Stimulated activated memory B cell treated with anti-CD40 and anti-IgM and Interleukin-4, amounts not matched to agents 10 μg/mL and 1 μg/mL and 100 μg/mL, for 72 hours (primary cell): Measurements from ENCODE around the gene KCNE2.

Experiments used
- ATAC-seq: fragments of 150-1000 bp; cut with Tn5 transposase; 2 replicates; pipeline ENCODE4 v1.10.0; 2021
- H3K27ac Mint-ChIP-seq: one replicate; pipeline ENCODE4 v1.8.0; 2022; ENCODE audit warnings: mild to moderate bottlenecking, mixed read lengths
- H3K27me3 Mint-ChIP-seq: one replicate; pipeline ENCODE4 v1.8.0; 2022; ENCODE audit warnings: mixed read lengths
- H3K36me3 Mint-ChIP-seq: one replicate; pipeline ENCODE4 v1.8.0; 2022; ENCODE audit warnings: mixed read lengths
- H3K4me1 Mint-ChIP-seq: one replicate; pipeline ENCODE4 v1.8.0; 2022; ENCODE audit warnings: mixed read lengths
- H3K4me3 Mint-ChIP-seq: one replicate; pipeline ENCODE4 v1.8.0; 2022; ENCODE audit warnings: mild to moderate bottlenecking, moderate library complexity, mixed read lengths
- H3K9me3 Mint-ChIP-seq: one replicate; pipeline ENCODE4 v1.8.0; 2022; ENCODE audit warnings: mixed read lengths

KCNE2 gene

DNA sequence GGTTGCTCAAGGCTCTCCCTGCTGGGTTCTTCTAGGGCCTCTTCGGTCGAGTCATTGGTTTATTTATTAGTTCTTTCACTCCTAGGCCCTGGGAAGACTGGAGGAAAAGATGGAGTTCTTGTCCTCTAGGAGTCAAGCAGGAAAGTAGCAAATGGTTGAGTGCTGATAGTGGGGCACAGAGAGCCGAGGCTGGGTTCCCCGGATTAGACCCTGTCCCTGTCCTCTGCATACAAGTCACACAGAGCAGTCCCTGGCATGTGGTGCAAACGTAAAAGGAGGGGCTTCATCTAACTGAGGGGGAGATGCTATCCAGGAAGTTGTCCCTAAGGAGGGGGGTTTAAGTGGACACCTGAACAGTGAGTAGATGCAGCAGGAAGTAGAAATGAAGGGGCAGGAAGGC, 19.2 kb upstream of the KCNE2 start:
- Mint-ChIP-seq H3K27me3 (peaks cover 32% of the 10 kb centered on the region), H3K27ac (no peak overlapping the region), H3K36me3 (no peaks in the 10 kb centered on the region), H3K4me1 (peaks cover 7% of the 10 kb centered on the region), H3K4me3 (no peak overlapping the region), H3K9me3 (no peaks in the 10 kb centered on the region)
- no peak for ATAC-seq

DNA sequence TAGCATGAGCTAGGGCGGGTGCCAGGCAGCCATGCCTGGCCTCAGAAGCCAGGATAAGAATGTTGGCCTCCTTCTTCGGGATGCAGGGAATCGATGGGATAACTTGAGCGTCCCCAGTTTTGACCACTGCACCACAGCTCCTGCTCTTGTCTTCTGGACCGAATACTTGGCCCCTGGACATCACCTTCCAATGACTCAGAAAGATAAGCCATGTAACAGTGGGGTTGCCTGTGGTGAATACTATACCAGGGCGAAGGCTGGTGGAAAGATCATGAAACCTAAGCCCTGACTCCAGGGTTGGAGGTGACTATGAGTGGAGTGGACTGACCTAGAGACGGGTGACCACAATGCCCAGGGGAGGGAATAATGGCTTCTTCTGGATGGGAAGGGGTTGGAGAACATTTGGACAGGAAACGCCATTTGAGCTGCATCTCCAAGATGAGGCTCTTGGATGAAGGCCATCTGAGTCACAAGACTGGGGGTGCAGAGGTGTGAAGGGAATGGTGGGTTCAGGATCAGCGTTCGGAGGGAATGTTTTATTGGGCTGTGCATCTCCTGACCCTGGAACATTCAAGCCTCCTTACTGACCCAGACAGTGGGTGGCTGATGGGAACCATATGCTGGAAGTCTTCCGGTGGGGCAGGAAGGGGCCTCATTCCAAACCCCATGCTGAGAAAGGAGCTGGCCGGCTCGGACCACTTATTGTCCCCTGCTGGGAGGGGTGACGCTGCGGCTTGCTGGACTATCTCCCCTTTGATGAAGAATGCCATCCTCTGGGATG, 18.5 kb upstream of the KCNE2 start:
- H3K27ac Mint-ChIP-seq, result no peak overlapping the region
- H3K36me3 Mint-ChIP-seq, result no peaks in the 10 kb centered on the region
- peaks cover 7% of the 10 kb centered on the region for H3K4me1 Mint-ChIP-seq
- H3K4me3 Mint-ChIP-seq, result no peak overlapping the region
- H3K27me3 Mint-ChIP-seq, result peaks cover 32% of the 10 kb centered on the region
- ATAC-seq, result no peak
- H3K9me3 Mint-ChIP-seq, result no peaks in the 10 kb centered on the region

DNA sequence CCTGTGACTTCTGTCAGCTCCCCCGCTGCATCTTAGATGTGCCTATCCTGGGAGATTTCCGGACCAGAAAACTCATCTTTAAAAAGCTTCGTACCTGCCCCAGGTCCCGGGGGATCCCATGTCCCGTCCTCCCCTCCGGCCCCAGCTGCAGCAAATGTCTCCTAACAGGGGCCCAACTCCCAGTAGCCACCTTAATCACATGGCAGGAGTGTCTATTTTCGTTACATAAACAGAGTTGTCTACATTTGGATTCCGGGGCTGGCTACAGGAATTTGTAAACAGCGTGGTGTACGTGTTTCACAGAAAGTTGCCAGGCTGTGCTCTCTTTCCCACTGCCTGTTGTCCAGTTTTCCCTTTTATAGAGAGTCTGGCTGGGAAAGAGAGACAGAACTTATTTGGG, 17.9 kb upstream of the KCNE2 start:
- Mint-ChIP-seq H3K4me1 (peaks cover 7% of the 10 kb centered on the region), H3K4me3 (no peak overlapping the region), H3K27ac (no peak overlapping the region), H3K27me3 (peaks cover 28% of the 10 kb centered on the region), H3K36me3 (no peaks in the 10 kb centered on the region), H3K9me3 (no peaks in the 10 kb centered on the region)
- no peak for ATAC-seq

DNA sequence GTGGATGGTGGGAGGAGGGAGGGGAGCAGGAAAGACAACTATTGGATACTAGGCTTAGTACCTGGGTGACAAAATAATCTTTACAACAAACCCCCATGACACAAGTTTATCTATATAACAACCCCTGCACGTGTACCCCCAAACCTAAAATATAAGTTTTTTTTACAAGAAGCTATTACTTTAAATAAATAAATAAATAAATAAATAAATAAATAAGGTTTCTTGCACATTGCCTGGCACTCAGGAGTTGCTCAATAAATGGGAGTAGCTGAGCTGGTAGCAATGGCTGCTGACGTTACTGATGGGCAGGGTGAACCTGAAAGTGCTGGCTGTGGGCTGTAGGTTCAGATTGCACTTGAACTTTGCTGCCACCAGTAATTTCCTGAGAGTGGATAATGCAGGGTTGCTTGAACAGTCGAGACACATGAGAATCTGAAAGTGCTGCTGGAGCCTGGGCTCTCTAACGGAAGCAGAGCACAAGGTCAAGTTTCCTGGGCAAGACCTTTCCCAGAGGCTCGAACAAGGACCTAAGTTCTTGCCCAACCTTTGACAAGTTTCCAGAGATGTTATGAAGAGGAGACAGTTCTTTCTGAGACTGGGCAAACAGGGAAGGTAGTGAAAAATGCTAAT, 14.8 kb upstream of the KCNE2 start:
- ATAC-seq, result no peak
- H3K4me3 Mint-ChIP-seq, result no peak overlapping the region
- H3K27ac Mint-ChIP-seq, result no peak overlapping the region
- peaks cover 7% of the 10 kb centered on the region for H3K4me1 Mint-ChIP-seq
- no peaks in the 10 kb centered on the region for H3K36me3 Mint-ChIP-seq
- H3K9me3 Mint-ChIP-seq, result no peaks in the 10 kb centered on the region
- peaks cover 20% of the 10 kb centered on the region for H3K27me3 Mint-ChIP-seq

DNA sequence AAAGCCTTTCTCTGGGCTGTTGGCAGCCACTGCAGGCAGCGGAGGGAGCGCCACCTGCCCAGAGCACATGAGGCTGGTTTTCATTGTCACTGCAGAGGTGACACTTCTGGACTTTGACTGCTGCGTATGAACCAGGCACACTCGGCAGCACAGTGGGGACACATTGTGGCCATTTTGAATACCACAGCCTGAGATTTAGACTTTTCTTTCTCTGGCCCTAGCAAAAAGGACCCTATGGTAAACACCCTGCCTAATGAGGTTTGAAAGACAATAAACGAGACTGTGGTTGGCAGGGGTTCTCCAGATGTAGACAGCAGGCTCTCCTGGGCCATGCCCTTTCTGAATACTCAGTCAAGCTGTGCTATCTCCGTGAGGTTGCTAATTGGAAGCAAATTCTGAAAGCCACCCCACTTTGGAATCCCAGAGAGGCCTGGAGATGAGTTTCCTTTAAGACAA, 12.0 kb upstream of the KCNE2 start:
- H3K4me1 Mint-ChIP-seq, result peaks cover 7% of the 10 kb centered on the region
- H3K9me3 Mint-ChIP-seq, result no peaks in the 10 kb centered on the region
- no peak overlapping the region for H3K4me3 Mint-ChIP-seq
- no peaks in the 10 kb centered on the region for H3K36me3 Mint-ChIP-seq
- no peak overlapping the region for H3K27ac Mint-ChIP-seq
- peaks cover 32% of the 10 kb centered on the region for H3K27me3 Mint-ChIP-seq
- peak; percentile 83 for ATAC-seq

DNA sequence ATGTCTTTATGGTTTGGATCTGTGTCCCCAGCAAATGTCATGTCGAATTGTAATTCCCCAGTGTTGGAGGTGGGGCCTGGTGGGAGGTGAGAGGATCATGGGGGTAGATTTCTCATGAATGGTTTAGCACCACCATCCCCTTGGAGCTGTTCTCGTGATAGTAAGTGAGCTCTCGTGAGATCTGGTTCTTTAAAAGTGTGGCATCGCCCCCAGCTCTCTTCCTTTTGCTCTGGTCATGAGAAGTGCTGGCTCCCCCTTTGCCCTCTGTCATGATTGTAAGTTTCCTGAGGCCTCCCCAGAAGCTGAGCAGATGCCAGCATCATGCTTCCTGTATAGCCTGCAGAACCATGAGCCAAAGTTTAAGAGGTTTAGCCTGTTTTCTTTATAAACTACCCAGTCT, 11.2 kb upstream of the KCNE2 start:
- ATAC-seq, result no peak
- H3K27me3 Mint-ChIP-seq, result peaks cover 39% of the 10 kb centered on the region
- peaks cover 6% of the 10 kb centered on the region for H3K4me1 Mint-ChIP-seq
- H3K9me3 Mint-ChIP-seq, result no peaks in the 10 kb centered on the region
- H3K36me3 Mint-ChIP-seq, result no peaks in the 10 kb centered on the region
- no peak overlapping the region for H3K4me3 Mint-ChIP-seq
- H3K27ac Mint-ChIP-seq, result no peak overlapping the region

DNA sequence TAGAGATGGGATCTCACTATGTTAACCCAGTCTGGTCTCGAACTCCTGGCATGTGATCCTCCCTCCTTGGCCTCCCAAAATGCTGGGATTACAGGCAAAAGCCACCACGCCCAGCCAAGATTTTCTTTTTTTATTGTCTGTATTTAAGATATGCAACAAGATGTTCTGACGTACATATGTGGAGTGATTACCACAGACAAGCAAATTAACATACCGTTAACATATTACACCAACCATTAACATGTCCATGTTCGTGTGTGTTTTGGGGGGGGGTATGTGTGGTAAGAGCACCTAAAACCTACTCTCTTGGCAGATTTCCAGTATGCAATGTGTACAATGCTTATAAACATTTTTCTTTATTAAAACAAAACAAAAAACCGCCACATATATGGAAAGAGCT, 10.6 kb upstream of the KCNE2 start:
- Mint-ChIP-seq H3K36me3 (no peaks in the 10 kb centered on the region), H3K27me3 (peaks cover 40% of the 10 kb centered on the region), H3K9me3 (no peaks in the 10 kb centered on the region), H3K4me1 (no peaks in the 10 kb centered on the region), H3K27ac (no peak overlapping the region), H3K4me3 (no peak overlapping the region)
- ATAC-seq, result no peak

DNA sequence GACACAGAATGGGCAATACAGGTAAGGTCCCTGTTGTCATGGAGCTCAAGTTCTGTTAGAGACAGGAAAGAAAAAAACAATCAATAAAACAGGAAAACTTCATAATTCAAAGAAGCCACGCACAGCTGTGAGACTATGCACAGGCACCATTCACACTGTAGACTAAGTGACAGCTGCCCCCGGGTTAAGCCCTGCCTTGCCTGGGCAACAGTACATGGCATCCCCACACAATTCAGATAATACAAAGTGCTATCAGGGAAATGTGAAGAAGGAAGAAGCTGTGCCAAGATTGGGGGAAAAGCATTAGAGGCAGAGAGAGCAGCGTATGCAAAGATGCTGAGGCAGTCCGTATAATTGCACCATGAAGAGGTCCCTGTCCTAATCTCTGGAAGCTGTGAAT, 9.0 kb upstream of the KCNE2 start:
- H3K4me3 Mint-ChIP-seq, result no peak overlapping the region
- peaks cover 3% of the 10 kb centered on the region for H3K9me3 Mint-ChIP-seq
- H3K27me3 Mint-ChIP-seq, result peaks cover 55% of the 10 kb centered on the region
- no peaks in the 10 kb centered on the region for H3K36me3 Mint-ChIP-seq
- ATAC-seq, result no peak
- no peaks in the 10 kb centered on the region for H3K4me1 Mint-ChIP-seq
- no peak overlapping the region for H3K27ac Mint-ChIP-seq

DNA sequence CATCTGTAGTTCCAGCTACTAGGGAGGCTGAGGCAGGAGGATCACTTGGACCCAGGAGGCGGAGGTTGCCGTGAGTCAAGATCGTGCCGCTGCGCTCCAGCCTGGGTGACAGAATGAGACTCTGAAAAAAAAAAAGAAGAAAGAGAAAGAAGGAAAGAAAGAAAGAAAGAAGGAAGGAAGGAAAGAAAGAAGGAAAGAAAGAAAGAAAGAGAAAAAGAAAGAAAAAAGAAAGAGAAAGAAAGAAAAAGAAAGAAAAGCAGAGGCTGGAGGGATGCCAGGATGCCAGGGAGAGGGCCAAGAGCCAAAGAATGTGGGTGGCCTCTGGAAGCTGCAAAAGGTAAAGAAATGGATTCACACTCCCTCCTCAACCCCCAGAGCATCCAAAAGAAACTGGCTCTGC, 8.2 kb upstream of the KCNE2 start:
- Mint-ChIP-seq H3K4me3 (no peak overlapping the region), H3K27ac (no peak overlapping the region), H3K36me3 (no peaks in the 10 kb centered on the region), H3K4me1 (no peaks in the 10 kb centered on the region), H3K27me3 (peaks cover 58% of the 10 kb centered on the region), H3K9me3 (peaks cover 3% of the 10 kb centered on the region)
- no peak for ATAC-seq

DNA sequence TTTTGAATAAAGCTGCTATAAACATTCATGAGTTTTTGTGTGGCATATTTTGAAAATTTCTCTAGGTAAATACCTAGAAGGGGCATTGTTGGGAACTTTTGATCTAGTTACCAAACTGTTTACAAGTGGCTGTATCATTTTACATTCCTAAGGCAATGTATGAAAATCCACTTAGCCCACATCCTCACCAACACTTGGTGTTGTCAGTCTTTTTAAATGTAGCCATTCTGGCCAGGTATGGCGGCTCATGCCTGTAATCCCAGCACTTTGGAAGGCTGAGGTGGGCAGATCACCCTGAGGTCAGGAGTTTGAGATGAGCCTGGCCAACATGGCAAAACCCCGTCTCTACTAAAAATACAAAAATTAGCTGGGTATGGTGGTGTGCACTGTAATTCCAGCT, 5.9 kb upstream of the KCNE2 start:
- peaks cover 3% of the 10 kb centered on the region for H3K9me3 Mint-ChIP-seq
- H3K27me3 Mint-ChIP-seq, result peaks cover 67% of the 10 kb centered on the region
- no peaks in the 10 kb centered on the region for H3K36me3 Mint-ChIP-seq
- ATAC-seq, result no peak
- no peak overlapping the region for H3K4me3 Mint-ChIP-seq
- peaks cover 9% of the 10 kb centered on the region for H3K4me1 Mint-ChIP-seq
- no peak overlapping the region for H3K27ac Mint-ChIP-seq

DNA sequence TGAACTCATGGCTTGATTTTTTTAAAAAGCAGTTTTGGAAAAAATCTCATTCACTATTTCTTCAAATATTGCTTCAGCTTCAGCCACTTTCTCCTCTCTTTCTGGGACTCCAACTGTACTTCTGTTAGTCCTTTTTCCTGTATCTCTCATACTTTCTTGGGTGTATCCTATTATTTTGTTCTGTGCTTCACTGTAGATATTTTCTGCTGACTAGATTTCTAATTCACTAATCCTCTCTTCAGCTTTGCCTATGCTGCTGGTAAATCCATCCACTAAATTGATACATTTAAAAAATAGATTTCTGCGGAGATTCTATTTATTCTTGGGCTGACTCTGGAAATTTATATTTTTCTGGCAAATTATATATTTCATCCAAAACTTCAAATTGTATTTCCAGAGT, 4.9 kb upstream of the KCNE2 start:
- Mint-ChIP-seq H3K4me1 (peaks cover 15% of the 10 kb centered on the region), H3K36me3 (no peaks in the 10 kb centered on the region), H3K9me3 (peaks cover 3% of the 10 kb centered on the region), H3K27ac (no peak overlapping the region), H3K27me3 (peaks cover 65% of the 10 kb centered on the region), H3K4me3 (no peak overlapping the region)
- no peak for ATAC-seq

DNA sequence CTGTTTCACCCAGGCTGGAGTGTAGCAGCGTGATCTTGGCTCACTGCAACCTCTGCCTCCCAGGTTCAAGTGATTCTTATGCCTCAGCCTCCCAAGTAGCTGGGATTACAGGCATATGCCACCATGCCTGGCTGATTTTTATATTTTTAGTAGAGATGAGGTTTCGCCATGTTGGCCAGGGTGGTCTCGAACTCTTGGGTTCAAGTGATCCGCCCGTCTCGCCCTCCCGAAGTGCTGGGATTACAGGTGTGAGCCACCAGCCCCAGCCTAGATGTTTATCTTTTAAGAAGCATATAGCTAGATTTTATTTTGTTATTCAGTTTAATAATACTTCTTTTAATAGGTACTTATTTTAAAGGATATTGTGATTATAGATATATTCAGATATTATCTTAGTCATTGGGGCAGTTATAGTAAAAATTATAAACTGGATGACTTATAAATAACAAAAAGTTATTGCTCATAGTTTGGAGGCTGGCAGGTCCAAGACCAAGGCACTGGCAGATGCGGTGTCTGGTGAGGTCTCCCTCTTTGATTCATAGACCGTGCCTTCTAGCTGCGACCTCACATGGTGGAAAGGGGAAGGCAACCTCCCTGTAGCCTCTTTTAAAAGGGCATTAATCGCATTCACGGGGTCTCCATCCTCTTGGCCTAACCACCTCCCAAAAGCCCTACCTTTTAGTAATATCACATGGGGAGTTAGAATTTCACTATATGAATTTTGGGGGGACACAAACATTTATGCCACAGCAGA, 3.1 kb upstream of the KCNE2 start:
- peaks cover 47% of the 10 kb centered on the region for H3K27me3 Mint-ChIP-seq
- no peak overlapping the region for H3K27ac Mint-ChIP-seq
- no peak for ATAC-seq
- H3K4me3 Mint-ChIP-seq, result no peak overlapping the region
- H3K4me1 Mint-ChIP-seq, result peaks cover 15% of the 10 kb centered on the region
- no peaks in the 10 kb centered on the region for H3K36me3 Mint-ChIP-seq
- H3K9me3 Mint-ChIP-seq, result peaks cover 3% of the 10 kb centered on the region

DNA sequence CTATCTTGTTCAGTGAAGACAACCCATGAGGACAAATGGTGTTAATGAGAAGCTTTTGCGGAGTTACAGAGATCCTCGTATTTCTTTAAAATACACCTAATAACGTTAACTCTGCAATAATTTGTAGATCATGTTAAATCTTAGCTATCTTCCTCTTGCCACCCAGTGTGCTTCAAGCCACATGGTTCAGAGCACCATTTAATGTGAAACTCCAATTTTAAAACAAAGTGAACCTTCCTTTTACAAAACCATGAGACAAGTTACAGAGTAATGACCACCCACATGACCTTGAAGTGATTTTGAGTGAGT, 1.7 kb upstream of the KCNE2 start:
- no peak overlapping the region for H3K27ac Mint-ChIP-seq
- no peak for ATAC-seq
- no peak overlapping the region for H3K4me3 Mint-ChIP-seq

DNA sequence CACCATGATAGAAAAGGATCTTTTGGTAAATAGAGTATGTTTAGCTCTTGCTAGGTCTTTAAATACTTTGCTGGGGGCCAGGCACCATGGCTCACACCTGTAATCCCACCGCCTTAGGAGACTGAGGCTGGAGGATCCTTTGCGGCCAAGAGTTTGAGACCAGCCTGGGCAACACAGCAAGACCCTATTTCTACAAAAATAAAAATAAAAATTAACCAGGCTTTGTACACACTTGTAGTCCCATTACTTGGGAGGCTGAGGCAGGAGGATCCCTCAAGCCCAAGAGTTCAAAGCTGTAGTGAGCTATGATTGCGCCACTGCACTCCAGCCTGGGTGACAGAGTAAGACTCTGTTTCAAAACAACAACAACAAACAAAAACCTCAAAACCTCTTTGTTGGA, 1.1 kb upstream of the KCNE2 start:
- no peak for ATAC-seq
- peaks cover 15% of the 10 kb centered on the region for H3K4me1 Mint-ChIP-seq
- H3K27me3 Mint-ChIP-seq, result peaks cover 27% of the 10 kb centered on the region
- no peak overlapping the region for H3K4me3 Mint-ChIP-seq
- H3K27ac Mint-ChIP-seq, result no peak overlapping the region
- H3K36me3 Mint-ChIP-seq, result no peaks in the 10 kb centered on the region
- peaks cover 3% of the 10 kb centered on the region for H3K9me3 Mint-ChIP-seq

More for the DNA sequence above, 1.7 kb upstream of the KCNE2 start:
- peaks cover 33% of the 10 kb centered on the region for H3K27me3 Mint-ChIP-seq
- peaks cover 15% of the 10 kb centered on the region for H3K4me1 Mint-ChIP-seq
- H3K9me3 Mint-ChIP-seq, result peaks cover 3% of the 10 kb centered on the region
- H3K36me3 Mint-ChIP-seq, result no peaks in the 10 kb centered on the region

DNA sequence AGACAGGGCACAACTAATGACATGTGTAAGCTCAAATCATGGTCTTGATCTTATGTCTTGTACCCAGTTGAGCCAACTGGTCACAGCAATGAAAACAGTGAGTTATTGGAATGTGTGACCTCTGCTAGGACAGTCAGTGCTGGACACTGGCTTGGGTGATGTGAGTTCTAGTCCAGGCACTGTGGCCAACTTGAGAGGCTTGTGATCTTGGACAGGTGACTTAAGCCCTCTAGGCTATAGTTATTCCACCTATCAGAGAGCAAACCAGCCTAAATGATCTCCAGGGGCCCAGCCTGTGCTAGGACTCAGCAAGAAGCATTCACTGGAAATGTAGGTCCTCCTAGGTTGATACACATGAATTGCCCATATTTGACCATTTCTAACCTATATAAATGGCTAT, 1.1 kb downstream of the KCNE2 start:
- no peak for ATAC-seq

DNA sequence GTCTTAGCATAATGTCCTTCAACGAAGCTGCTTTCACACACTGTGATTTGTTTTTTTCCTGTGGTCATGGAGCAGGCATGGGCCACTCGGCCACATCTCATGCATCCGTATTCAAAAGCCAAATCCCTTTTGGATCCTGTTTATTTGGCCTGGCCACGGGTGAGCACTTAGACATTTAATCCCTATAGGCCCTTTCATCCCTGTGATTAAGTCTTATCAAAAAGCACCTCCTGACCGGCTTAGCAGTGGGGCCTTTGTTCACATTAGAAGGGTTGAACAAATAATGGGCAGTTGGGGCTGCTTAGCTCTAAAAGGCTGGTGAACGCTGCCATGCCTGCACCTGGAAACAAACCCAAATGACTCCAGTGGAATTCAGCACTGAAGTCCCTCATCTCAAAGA, 2.0 kb downstream of the KCNE2 start:
- Mint-ChIP-seq H3K36me3 (no peaks in the 10 kb centered on the region), H3K4me1 (peaks cover 15% of the 10 kb centered on the region), H3K27me3 (peaks cover 19% of the 10 kb centered on the region), H3K4me3 (no peak overlapping the region), H3K27ac (no peak overlapping the region), H3K9me3 (no peaks in the 10 kb centered on the region)
- no peak for ATAC-seq

More for the DNA sequence above, 1.1 kb downstream of the KCNE2 start:
- Mint-ChIP-seq H3K27ac (no peak overlapping the region), H3K4me3 (no peak overlapping the region), H3K4me1 (peaks cover 15% of the 10 kb centered on the region), H3K9me3 (no peaks in the 10 kb centered on the region), H3K36me3 (no peaks in the 10 kb centered on the region), H3K27me3 (peaks cover 22% of the 10 kb centered on the region)
